Activated CD4-positive, alpha-beta T cell treated with anti-CD3 and anti-CD28 coated beads, Interleukin-2, amount 50 U/mL, for 48 hours (primary cell): ENCODE results near the gene SYT9.

ENCODE experiments used
- DNase-seq, 2 experiments: peaks; one replicate each; pipeline ENCODE4 v3.0.0-alpha.2; 2020

The SYT9 gene

GRCh38 chr11:7251836-7252682 lies at the start of gene SYT9:
Gene SYT9 (plus strand): TSS chr11:7251904. CDS start chr11:7252187, 283 bp downstream.
- peak; percentile 24 for DNase-seq

- no peak for DNase-seq
Observed at GRCh38 chr11:7202412-7202811, 49.3 kb upstream of the SYT9 start.

- DNase-seq, result no peak
Observed at GRCh38 chr11:7204778-7205177, 46.9 kb upstream of the SYT9 start.

DNA sequence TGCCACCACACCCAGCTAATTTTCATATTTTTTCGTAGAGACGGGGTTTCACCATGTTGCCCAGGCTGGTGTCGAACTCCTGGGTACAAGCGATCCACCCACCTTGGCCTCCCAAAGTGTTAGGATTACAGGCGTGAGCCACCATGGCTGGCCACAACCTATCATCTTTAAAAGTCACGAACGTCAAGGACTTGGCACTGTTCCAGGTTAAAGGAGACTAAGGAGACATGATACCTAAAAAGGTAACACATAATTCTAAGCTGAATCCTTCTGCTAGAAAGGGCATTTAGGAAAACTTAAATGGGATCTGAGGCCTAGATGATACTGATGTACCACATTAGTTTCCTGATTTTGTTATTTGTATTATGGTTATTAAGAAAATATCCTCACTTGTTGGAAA lies 43.3 kb upstream of the SYT9 start:
- no peak for DNase-seq

DNA sequence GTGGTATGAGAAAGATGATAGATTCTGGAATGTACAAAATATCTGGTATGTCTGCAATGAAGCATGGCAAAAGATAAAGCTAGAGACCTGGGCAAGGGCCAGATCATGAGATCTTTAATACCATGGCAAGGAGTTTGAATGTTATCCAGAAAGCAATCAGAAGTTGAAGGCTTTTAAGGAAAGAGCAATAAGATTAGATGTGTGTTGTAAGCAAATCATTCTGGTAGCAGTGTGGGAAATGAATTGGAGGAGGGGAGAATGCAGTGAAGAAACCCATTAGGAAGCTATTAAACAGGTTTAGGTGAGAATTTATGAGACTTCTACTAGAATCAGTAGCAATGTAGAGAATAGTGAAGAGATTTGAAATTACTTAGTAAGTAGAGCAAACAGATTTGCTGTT lies 32.2 kb upstream of the SYT9 start:
- DNase-seq, result no peak

- no peak for DNase-seq
Observed at GRCh38 chr11:7220636-7221035, 31.1 kb upstream of the SYT9 start.

DNA sequence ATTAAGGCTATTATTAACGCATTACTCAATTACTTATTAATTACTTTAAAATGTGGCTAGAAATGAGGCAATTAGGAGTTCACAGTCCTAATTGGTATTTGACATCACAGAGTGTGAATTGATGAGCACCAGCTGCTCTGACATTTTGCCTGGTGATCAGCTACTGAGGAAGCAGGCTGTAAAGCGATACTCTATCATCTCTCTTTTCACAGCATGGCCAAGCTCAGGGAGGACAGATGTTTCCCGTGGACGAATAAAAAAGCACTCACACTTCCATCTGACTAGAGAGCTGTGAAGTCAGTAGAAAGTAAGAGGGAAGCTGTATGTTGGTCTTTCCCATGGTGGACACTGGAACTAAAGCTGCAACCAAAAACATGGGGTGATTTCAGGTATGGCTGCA lies 29.1 kb upstream of the SYT9 start:
- DNase-seq, result no peak

DNA sequence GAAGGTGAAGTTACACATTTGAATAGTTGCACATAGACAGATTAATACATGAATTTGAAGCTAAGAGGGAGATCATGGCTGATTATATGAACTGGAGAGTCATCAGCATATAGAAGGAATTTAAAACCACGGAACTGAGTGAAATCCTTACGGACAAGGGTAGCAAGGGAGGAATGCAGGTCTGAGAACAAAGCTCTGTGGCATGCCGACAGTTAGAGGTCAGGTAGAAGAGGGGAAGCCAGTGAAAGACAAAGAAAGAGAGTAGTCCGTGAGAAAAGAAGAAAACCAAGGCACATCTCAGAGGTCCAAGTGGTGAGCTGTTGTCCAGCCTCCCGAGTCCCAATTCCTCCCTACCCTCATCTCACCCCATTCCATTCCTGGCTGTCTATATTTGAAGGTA lies 11.8 kb upstream of the SYT9 start:
- DNase-seq, result no peak

DNA sequence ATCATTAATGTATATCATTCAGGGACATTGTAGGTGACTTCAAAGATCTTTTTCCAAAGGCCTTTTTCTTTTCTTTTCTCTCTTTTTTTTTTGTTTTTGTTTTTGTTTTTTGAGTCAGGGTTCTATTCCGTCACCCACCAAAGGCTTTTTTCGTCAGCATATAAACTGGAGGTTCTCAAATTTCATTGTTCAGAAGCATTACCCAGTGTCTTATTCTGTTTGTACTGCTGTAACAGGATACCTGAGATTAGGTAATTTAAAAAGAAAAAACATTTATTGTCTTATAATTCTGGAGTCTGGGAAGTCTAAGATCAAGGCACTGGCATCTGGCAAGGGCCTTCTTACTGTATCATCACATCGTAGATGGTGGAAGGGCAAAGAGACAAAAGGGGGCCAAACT lies 6.4 kb upstream of the SYT9 start:
- DNase-seq, result no peak

- no peak for DNase-seq
Observed at GRCh38 chr11:7246179-7246578, 5.5 kb upstream of the SYT9 start.

- DNase-seq, result no peak
Observed at GRCh38 chr11:7250166-7250565, 1.5 kb upstream of the SYT9 start.

GRCh38 chr11:7251487-7251835 lies 243 bp upstream of the SYT9 start:
- no peak for DNase-seq

DNA sequence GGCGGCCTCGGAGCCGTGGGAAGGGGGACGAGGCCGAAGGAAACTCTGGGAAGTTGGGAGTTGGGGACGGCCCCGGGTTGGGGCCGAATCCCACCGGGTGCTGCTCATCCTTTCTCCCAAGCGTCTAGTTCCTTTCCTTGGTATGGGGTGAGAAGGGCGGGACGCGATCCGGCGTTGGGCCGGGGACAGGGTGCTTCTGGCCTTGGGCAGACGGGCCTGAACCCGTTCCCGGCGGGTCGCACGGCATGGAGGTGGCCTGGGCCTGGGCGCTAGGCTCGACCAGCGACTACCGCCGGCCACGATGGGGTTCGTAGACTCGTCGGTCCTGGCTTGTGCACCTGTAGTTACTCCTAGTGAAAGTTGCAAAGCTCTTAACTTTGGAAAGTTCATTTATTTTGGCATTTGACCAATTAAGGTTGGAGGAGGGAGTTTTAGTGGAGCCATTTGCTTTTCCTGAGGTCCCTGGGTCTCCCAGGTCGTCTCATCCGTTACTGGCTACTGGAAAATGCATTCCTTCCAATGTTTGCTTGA lies 1.0 kb downstream of the SYT9 start:
- no peak for DNase-seq

- DNase-seq, result no peak
Observed at GRCh38 chr11:7253800-7254199, 2.1 kb downstream of the SYT9 start.

GRCh38 chr11:7254731-7255291 lies 3.1 kb downstream of the SYT9 start:
- no peak for DNase-seq

- no peak for DNase-seq
Observed at GRCh38 chr11:7256943-7257342, 5.2 kb downstream of the SYT9 start.

GRCh38 chr11:7257724-7258123 lies 6.0 kb downstream of the SYT9 start:
- DNase-seq, result no peak

GRCh38 chr11:7261578-7261977 lies 9.9 kb downstream of the SYT9 start:
- no peak for DNase-seq

DNA sequence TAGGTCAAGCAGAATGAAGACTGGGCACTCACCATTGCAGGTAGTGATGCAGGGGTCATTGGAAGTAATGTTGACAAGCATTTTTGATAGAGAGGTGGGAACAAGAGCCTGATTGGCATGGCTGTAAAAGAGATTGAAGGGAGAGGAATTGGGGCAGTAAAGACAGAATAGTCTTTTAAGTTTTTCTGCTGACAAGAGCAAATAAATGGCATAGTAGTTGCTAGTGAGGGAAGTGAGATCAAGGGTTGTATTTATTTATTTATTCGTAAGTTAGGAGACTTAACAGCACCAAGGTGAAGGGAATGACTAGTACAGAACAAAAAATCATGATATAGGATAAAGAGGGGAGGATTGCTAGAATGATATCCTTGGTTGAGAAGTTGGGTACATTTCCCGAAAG lies 11.0 kb downstream of the SYT9 start:
- no peak for DNase-seq

DNA sequence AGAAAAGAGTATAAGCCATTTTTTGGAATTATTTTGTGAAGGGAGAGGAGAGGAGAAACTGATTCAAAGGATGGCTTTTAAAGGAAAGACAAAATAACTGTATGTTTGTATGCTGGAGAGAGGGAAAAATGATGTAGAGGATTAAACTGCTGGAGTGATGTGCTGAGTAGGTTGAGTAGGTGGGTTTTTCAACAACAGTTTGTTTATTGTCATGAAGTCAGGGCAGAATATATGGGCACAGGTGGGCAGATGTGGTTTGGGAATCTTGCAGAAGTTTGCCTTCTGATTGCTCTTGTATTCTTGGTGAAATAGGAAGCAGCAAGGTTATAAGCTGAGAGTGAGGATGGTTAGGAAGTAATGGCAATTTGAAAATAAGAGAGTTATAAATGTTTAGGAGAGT lies 12.1 kb downstream of the SYT9 start:
- no peak for DNase-seq

GRCh38 chr11:7268758-7269157 lies 17.1 kb downstream of the SYT9 start:
- DNase-seq, result no peak

DNA sequence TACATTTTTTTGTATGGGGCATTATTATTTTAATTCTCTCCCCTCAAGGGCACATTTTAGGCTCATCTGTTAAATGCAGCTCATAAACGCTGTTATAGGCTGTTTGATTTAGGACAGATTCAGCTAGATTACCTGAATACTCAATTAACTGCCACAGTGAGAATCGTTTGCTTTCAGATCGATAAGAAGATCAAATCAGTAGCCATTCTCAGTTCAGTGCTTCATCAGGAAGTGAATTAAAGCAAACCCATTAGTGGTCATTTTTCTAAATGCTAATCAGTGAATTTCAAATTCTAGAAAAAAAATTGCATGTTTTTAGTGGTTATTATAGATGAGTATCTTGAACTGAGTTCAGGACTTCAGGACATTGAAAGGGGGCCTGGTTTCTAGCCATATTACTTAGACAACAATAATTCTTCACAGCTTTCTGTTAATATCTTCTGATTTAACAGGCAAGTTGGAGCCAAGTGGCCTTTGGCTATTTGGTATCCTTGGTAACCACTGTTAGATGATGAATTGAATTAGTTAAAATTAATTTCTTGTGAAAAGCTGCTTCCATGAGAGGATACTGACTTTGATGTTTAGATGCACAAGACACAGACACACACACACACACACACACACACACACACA lies 18.6 kb downstream of the SYT9 start:
- no peak for DNase-seq

- DNase-seq, result no peak
Observed at GRCh38 chr11:7272373-7272772, 20.7 kb downstream of the SYT9 start.

GRCh38 chr11:7275133-7275532 lies 23.4 kb downstream of the SYT9 start:
- DNase-seq, result no peak
